DOHH2 (cell line): ENCODE results near the gene SLC8A3.

Source experiments
- H3F3A ChIP-seq: fragments of 200-600 bp; sonication (generic), shearing (Covaris generic); 2 replicates; pipeline ENCODE4 v1.6.0; 2016; ENCODE audit warnings: antibody characterized with exemption, mild to moderate bottlenecking; ENCODE audit not compliant: control insufficient read depth, insufficient read depth
- H3K27ac ChIP-seq: fragments of 200-600 bp; sonication (generic); 2 replicates; pipeline ENCODE4 v1.5.1; 2014; ENCODE audit warnings: low read depth, mild to moderate bottlenecking, low read length, moderate library complexity
- H3K27me3 ChIP-seq: fragments of 200-600 bp; sonication (generic); 2 replicates; pipeline ENCODE4 v1.6.1; 2014; ENCODE audit warnings: mild to moderate bottlenecking, low read length, mixed read lengths; ENCODE audit not compliant: control insufficient read depth
- H3K36me3 ChIP-seq: fragments of 200-600 bp; sonication (generic); 2 replicates; pipeline ENCODE4 v1.6.1; 2014; ENCODE audit warnings: mild to moderate bottlenecking, low read length, moderate library complexity, mixed read lengths; ENCODE audit not compliant: control insufficient read depth
- H3K4me1 ChIP-seq: fragments of 200-600 bp; sonication (generic); 2 replicates; pipeline ENCODE4 v1.6.1; 2014; ENCODE audit warnings: mild to moderate bottlenecking, low read length, mixed read lengths; ENCODE audit not compliant: control insufficient read depth
- H3K4me2 ChIP-seq: fragments of 200-600 bp; sonication (generic); 2 replicates; pipeline ENCODE4 v1.6.0; 2014; ENCODE audit warnings: mild to moderate bottlenecking, low read length, moderate library complexity
- H3K4me3 ChIP-seq: fragments of 200-600 bp; sonication (generic); 2 replicates; pipeline ENCODE4 v1.5.1; 2014; ENCODE audit warnings: mild to moderate bottlenecking, low read length, mixed read lengths
- H3K79me2 ChIP-seq: fragments of 200-600 bp; sonication (generic); 2 replicates; pipeline ENCODE4 v1.6.1; 2014; ENCODE audit warnings: mild to moderate bottlenecking, low read length, mixed read lengths; ENCODE audit not compliant: control insufficient read depth
- H3K9me2 ChIP-seq: fragments of 200-600 bp; sonication (generic); replicated peaks from 2 replicates; pipeline ENCODE4 v1.6.1; 2014; ENCODE audit warnings: mild to moderate bottlenecking, low read length, mixed read lengths; ENCODE audit not compliant: control insufficient read depth
- H3K9me3 ChIP-seq: fragments of 200-600 bp; sonication (generic); 2 replicates; pipeline ENCODE4 v1.6.1; 2014; ENCODE audit warnings: antibody characterized with exemption, low read length, mixed read lengths; ENCODE audit not compliant: control insufficient read depth, insufficient read depth
- H4K20me1 ChIP-seq: fragments of 200-600 bp; sonication (generic); 2 replicates; pipeline ENCODE4 v1.6.0; 2014; ENCODE audit warnings: low read depth, mild to moderate bottlenecking, antibody characterized with exemption, low read length, moderate library complexity; ENCODE audit not compliant: control insufficient read depth, insufficient read depth
- CTCF ChIP-seq: fragments of 200-600 bp; sonication (generic); IDR thresholded peaks from one replicate; pipeline ENCODE4 v1.5.1; 2014; ENCODE audit warnings: antibody characterized with exemption, mild to moderate bottlenecking, low read depth, low read length; ENCODE audit not compliant: poor library complexity, severe bottlenecking
- EZH2phosphoT487 ChIP-seq: fragments of 200-600 bp; sonication (generic); IDR thresholded peaks from 2 replicates; pipeline ENCODE4 v1.6.1; 2017; ENCODE audit warnings: borderline replicate concordance, mild to moderate bottlenecking, antibody characterized with exemption, low read length, moderate library complexity, mixed read lengths

The SLC8A3 gene

GRCh38 chr14:70034257-70034656 is 154.5 kb downstream of the SLC8A3 start:
- TF ChIP-seq EZH2phosphoT487 (no peak), CTCF (no peak)
- Histone ChIP-seq H3K4me2 (no peak overlapping the region), H3K79me2 (no peaks in the 10 kb centered on the region), H3K4me1 (no peaks in the 10 kb centered on the region), H3F3A (no peaks in the 10 kb centered on the region), H3K27me3 (no peaks in the 10 kb centered on the region), H3K27ac (no peak overlapping the region), H3K4me3 (no peak overlapping the region), H4K20me1 (no peaks in the 10 kb centered on the region), H3K9me3 (no peaks in the 10 kb centered on the region), H3K9me2 (no peaks in the 10 kb centered on the region), H3K36me3 (no peaks in the 10 kb centered on the region)

GRCh38 chr14:70033561-70033960 is 155.2 kb downstream of the SLC8A3 start:
- H3K4me3 ChIP-seq: no peak overlapping the region
- H3F3A ChIP-seq: no peaks in the 10 kb centered on the region
- H3K36me3 ChIP-seq: no peaks in the 10 kb centered on the region
- H3K4me1 ChIP-seq: no peaks in the 10 kb centered on the region
- no peaks in the 10 kb centered on the region for H3K9me3 ChIP-seq
- H4K20me1 ChIP-seq: no peaks in the 10 kb centered on the region
- H3K27ac ChIP-seq: no peak overlapping the region
- TF ChIP-seq EZH2phosphoT487 (no peak), CTCF (no peak)
- no peak overlapping the region for H3K4me2 ChIP-seq
- no peaks in the 10 kb centered on the region for H3K9me2 ChIP-seq
- no peaks in the 10 kb centered on the region for H3K27me3 ChIP-seq
- no peaks in the 10 kb centered on the region for H3K79me2 ChIP-seq

- H3K4me2 ChIP-seq: no peak overlapping the region
- no peaks in the 10 kb centered on the region for H3K79me2 ChIP-seq
- H3K9me3 ChIP-seq: no peaks in the 10 kb centered on the region
- H3K4me1 ChIP-seq: no peaks in the 10 kb centered on the region
- no peaks in the 10 kb centered on the region for H3K27me3 ChIP-seq
- H4K20me1 ChIP-seq: no peaks in the 10 kb centered on the region
- H3K4me3 ChIP-seq: no peak overlapping the region
- no peaks in the 10 kb centered on the region for H3K36me3 ChIP-seq
- no peak overlapping the region for H3K27ac ChIP-seq
- no peaks in the 10 kb centered on the region for H3K9me2 ChIP-seq
- TF ChIP-seq CTCF: no peak
- no peak for TF ChIP-seq EZH2phosphoT487
- H3F3A ChIP-seq: no peaks in the 10 kb centered on the region
These were observed 155.6 kb downstream of the SLC8A3 start for GRCh38 chr14:70033116-70033515.

- TF ChIP-seq CTCF (no peak), EZH2phosphoT487 (no peak)
- no peak overlapping the region for H3K27ac ChIP-seq
- H3K27me3 ChIP-seq: no peaks in the 10 kb centered on the region
These were observed 156.3 kb downstream of the SLC8A3 start for GRCh38 chr14:70032447-70032846.

More at GRCh38 chr14:70032447-70032846, 156.3 kb downstream of the SLC8A3 start:
- Histone ChIP-seq H3K4me1 (no peaks in the 10 kb centered on the region), H3K4me2 (no peak overlapping the region), H3K9me3 (no peaks in the 10 kb centered on the region), H3K4me3 (no peak overlapping the region), H4K20me1 (no peaks in the 10 kb centered on the region), H3K36me3 (no peaks in the 10 kb centered on the region), H3F3A (no peaks in the 10 kb centered on the region), H3K9me2 (no peaks in the 10 kb centered on the region), H3K79me2 (no peaks in the 10 kb centered on the region)
